AG04449 (cell line): Measurements from ENCODE around the gene SLC7A1.
A peak's percentile ranks its signal among the peaks of the same experiment; 100 is the strongest.
"Not testable (repeated sequence)": the region's sequence is repeated elsewhere in the genome, so short reads cannot be mapped to it uniquely, and the experiment has no call there.

ENCODE experiments used
- CTCF ChIA-PET: fragments of 350-600 bp; formaldehyde crosslinking; extraction: SDS; loops from one replicate; lab custom pipeline; 2021; ENCODE audit warnings: antibody characterized with exemption; lab: Yijun Ruan, JAX
- POLR2A ChIA-PET: fragments of 400-600, 350-600 bp; formaldehyde crosslinking; extraction: SDS; loops from one replicate; lab custom pipeline; 2020; ENCODE audit warnings: antibody characterized with exemption, inconsistent platforms; lab: Yijun Ruan, JAX
- DNase-seq: peaks from one replicate; pipeline ENCODE4 v3.0.0-alpha.2; 2010; ENCODE audit warnings: low read depth, low spot score
- H3K4me3 ChIP-seq: 2 replicates; pipeline ENCODE4 v1.5.1; 2011; ENCODE audit warnings: low read depth, mild to moderate bottlenecking, control low read depth, low read length
- CTCF ChIP-seq: IDR thresholded peaks from one replicate; pipeline ENCODE4 v1.5.1; 2011; ENCODE audit warnings: mild to moderate bottlenecking, moderate library complexity, low read length, control low read depth, inconsistent platforms; ENCODE audit not compliant: insufficient read depth; ENCODE audit errors: missing control alignments

The SLC7A1 gene

GRCh38 chr13:29595380-29596063, at the start of gene SLC7A1:
TSS of gene SLC7A1 (minus strand) at chr13:29595688. CDS start at chr13:29536188, 59,500 bp downstream.
- POLR2A ChIA-PET: interaction anchor here (0.7 to 1.5 kb wide), 3 partner anchors 59 to 109 kb away, joined by 3 to 4 read pairs (median 3); no protein-coding TSS in a partner anchor
- no peak for TF ChIP-seq CTCF
- DNase-seq: no peak
- H3K4me3 ChIP-seq: peak within 1 kb of the TSS; percentile 84
- CTCF ChIA-PET: interaction anchor here (0.7 to 1.8 kb wide), 4 partner anchors 11 to 113 kb away, joined by 3 to 13 read pairs (median 5); no protein-coding TSS in a partner anchor

GRCh38 chr13:29640665-29641064, 45.2 kb upstream of the SLC7A1 start:
- ChIA-PET CTCF (no interaction called here), POLR2A (no interaction called here)
- no peak for TF ChIP-seq CTCF
- H3K4me3 ChIP-seq: no peak overlapping the region
- DNase-seq: no peak

GRCh38 chr13:29636831-29637230, 41.3 kb upstream of the SLC7A1 start:
- DNase-seq, H3K4me3 ChIP-seq, POLR2A ChIA-PET, CTCF ChIA-PET: not testable (repeated sequence)

- DNase-seq: no peak
- CTCF ChIA-PET: no interaction called here
- TF ChIP-seq CTCF: no peak
- H3K4me3 ChIP-seq: no peak overlapping the region
- POLR2A ChIA-PET: no interaction called here
Measured at GRCh38 chr13:29624997-29625396, 29.5 kb upstream of the SLC7A1 start.

GRCh38 chr13:29621841-29622240, 26.4 kb upstream of the SLC7A1 start:
- no peak for TF ChIP-seq CTCF
- ChIA-PET CTCF (no interaction called here), POLR2A (no interaction called here)
- no peak overlapping the region for H3K4me3 ChIP-seq
- no peak for DNase-seq

- no peak overlapping the region for H3K4me3 ChIP-seq
- DNase-seq: peak; percentile 24
- ChIA-PET POLR2A (no interaction called here), CTCF (no interaction called here)
- no peak for TF ChIP-seq CTCF
Measured at GRCh38 chr13:29621051-29621800, 25.7 kb upstream of the SLC7A1 start.
